Measurements from ENCODE around the gene SPTLC1.
"Not testable (repeated sequence)": the region's sequence is repeated elsewhere in the genome, so short reads cannot be mapped to it uniquely, and the experiment has no call there.

SPTLC1 gene

DNA sequence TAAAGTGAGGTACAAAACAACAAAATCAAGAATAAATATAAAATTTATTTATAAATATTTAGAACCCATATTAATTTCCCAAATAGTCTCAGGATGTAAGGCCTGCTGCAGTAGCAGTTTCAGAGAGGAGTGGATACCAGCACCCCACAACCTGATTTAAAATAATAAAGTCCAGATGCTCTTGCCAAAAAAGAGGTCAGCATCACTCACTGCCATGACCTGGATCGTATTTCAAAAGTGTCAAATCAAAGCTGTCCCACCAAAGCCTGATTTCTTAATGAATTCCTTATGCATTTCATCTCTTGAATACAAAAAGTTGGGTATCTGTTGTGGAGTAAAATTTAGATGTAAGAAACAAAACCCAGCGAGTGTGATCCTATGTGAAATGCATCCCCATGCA lies 107.2 kb downstream of the SPTLC1 start:
- Mint-ChIP-seq H3K27me3 (ENCODE audit: low read depth) (peaks cover 24% of the 10 kb centered on the region), H3K4me1 (ENCODE audit: low read depth) (no peaks in the 10 kb centered on the region), H3K9me3 (no peaks in the 10 kb centered on the region), H3K4me3 (no peak overlapping the region), H3K36me3 (ENCODE audit: low read depth) (no peaks in the 10 kb centered on the region), H3K27ac (no peak overlapping the region)

DNA sequence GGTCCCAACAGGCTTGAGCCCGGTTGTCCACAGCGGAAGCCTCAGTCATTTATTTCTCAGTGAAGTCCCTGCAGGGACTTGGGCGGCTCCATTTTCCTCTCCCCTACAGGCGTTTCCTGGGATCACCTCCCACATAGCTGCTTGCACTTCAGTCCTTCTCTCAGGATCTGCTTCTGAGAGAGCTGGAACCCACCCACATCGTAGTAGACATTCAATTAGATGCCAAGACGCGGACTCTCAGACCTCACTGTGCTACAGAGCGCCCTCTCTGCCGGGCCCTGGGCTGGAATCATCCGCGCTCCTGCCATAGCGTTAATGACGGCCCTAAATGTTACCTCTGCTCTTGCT lies 111.2 kb downstream of the SPTLC1 start:
- Mint-ChIP-seq H3K9me3 (no peaks in the 10 kb centered on the region), H3K4me3 (no peak overlapping the region), H3K36me3 (ENCODE audit: low read depth) (no peaks in the 10 kb centered on the region), H3K27ac (no peak overlapping the region), H3K4me1 (ENCODE audit: low read depth) (no peaks in the 10 kb centered on the region), H3K27me3 (ENCODE audit: low read depth) (peaks cover 9% of the 10 kb centered on the region)

DNA sequence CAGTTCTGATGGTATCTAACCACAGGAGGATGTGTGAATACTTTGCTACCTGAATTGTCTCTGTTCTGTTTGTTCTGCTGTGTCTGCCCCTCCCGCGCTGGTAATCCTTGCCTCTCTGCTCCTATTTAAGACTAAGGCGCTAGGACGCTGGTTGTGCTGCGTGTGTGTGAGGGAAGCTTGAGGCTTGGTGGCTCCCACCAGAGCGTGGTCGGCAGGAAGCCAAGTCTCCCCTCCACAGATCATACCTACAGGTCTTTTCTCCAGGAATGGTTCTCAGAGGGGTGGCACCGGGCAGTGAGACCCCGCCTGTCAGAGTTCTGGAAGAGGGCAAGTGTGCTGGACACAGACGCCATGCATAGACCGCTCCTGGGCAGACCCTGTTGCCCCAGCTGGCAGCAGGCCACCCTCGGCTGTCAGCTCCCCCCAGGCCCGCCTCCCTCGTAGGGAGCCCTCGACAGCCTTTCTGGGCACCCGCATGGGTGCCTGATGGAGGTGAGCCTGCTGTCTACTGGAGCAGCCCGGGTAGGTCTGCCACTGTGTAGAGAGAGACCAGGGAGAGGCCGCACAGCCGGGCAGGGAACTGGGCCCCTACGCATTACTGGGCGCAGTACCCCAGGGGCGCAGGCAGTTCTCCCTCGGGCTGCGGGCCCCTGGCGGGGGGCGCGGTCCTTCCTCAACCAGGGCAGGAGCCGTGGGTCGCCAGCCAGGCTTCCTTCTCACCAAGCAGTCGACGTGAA lies 111.7 kb downstream of the SPTLC1 start:
- no peaks in the 10 kb centered on the region for H3K9me3 Mint-ChIP-seq
- H3K4me1 Mint-ChIP-seq (ENCODE audit: low read depth): no peaks in the 10 kb centered on the region
- no peak overlapping the region for H3K27ac Mint-ChIP-seq
- H3K27me3 Mint-ChIP-seq (ENCODE audit: low read depth): peaks cover 7% of the 10 kb centered on the region
- no peak overlapping the region for H3K4me3 Mint-ChIP-seq
- no peaks in the 10 kb centered on the region for H3K36me3 Mint-ChIP-seq (ENCODE audit: low read depth)

DNA sequence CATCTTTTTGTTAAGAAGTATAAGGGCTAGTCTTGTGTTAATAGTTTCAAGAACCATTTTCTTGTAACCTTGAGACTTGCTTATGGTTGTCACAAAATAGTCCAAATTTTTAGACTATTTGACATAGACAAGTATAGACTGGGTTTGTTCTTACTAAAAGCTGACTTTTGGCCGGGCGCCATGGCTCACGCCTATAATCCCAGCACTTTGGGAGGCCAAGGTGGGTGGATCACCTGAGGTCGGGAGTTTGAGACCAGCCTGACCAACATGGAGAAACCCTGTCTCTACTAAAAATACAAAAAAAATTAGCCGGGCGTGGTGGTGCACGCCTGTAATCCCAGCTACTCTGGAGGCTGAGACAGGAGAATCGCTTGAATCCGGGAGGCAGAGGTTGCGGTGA lies 113.3 kb downstream of the SPTLC1 start:
- H3K4me1 Mint-ChIP-seq (ENCODE audit: low read depth); H3K9me3 Mint-ChIP-seq; H3K4me3 Mint-ChIP-seq; H3K27me3 Mint-ChIP-seq (ENCODE audit: low read depth); H3K27ac Mint-ChIP-seq; H3K36me3 Mint-ChIP-seq (ENCODE audit: low read depth): not testable (repeated sequence)

DNA sequence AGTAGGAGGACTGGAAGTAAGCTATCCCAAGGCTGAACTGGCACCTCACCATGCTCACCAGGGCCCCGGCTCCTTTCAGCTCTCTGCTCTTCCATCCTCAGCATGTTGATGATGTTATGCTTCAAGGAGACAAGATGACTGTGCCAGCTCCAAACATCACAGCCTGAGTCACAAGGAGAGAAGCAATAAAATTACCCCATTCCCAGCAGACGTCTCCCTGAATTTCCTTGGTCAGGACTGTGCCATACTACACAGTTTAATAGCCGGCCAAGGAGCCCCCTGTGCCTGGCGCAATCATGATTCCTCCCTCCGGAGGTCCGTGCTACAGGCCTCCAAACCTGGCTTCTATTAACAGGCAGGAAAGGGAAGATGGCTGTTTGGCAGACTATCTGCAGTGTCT lies 114.0 kb downstream of the SPTLC1 start:
- H3K4me3 Mint-ChIP-seq: no peak overlapping the region
- no peaks in the 10 kb centered on the region for H3K4me1 Mint-ChIP-seq (ENCODE audit: low read depth)
- H3K27me3 Mint-ChIP-seq (ENCODE audit: low read depth): peaks cover 7% of the 10 kb centered on the region
- H3K36me3 Mint-ChIP-seq (ENCODE audit: low read depth): no peaks in the 10 kb centered on the region
- H3K9me3 Mint-ChIP-seq: no peaks in the 10 kb centered on the region
- no peak overlapping the region for H3K27ac Mint-ChIP-seq

DNA sequence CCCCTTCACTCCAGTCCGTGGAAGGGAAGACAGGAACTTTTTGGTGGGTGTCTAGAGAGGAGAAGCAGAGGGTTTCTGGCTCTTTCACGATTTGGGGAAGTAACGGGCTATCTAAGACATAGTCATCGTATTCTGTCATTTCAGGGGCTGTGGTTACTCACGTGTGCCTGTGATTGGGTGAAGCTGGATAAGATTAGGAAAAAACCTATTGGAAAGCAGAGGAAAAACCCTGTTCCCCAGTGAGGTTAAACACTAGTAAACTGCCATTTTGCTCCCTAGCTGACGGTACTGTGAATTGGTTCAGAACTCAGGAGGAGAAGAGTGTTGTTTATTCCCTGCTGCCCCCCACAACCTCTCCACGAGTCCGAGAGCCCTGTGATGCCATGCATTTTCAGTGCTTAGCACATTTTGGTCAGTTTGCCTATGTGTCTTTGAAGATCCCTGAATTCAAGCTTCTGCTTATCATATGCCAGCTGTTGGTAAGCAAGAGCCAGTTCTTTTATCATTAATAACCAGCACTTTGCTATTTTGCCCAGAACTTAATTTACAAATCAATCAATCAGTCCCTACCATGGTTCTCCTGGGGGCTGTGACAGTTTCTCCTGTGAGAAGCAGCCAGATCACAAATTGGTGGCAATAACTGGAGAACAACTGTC lies 120.1 kb downstream of the SPTLC1 start:
- H3K36me3 Mint-ChIP-seq (ENCODE audit: low read depth): no peaks in the 10 kb centered on the region
- peaks cover 19% of the 10 kb centered on the region for H3K27me3 Mint-ChIP-seq (ENCODE audit: low read depth)

DNA sequence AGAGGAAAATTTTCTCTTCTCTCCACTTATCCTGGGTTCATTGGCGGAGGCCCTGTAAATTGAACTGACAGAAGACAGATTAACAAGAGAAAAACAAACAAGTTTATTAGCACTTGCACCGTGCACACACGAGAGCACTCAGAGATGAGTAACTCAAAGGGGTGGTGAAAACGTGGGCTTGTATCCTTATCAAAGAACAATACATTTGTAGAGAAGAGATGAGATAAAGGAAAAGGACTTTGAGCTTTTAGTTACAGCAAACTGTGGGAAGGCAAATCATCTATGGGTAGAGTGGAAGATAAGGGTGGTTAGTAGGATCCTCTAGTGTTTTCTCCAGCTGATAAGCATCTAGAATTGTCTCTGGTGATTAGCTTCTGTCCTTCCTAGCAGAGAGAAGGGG lies 120.8 kb downstream of the SPTLC1 start:
- Mint-ChIP-seq H3K9me3 (no peaks in the 10 kb centered on the region), H3K36me3 (ENCODE audit: low read depth) (no peaks in the 10 kb centered on the region), H3K4me3 (no peak overlapping the region), H3K27me3 (ENCODE audit: low read depth) (peaks cover 19% of the 10 kb centered on the region), H3K4me1 (ENCODE audit: low read depth) (no peaks in the 10 kb centered on the region), H3K27ac (no peak overlapping the region)

More for the DNA sequence above, 120.1 kb downstream of the SPTLC1 start:
- no peaks in the 10 kb centered on the region for H3K9me3 Mint-ChIP-seq
- H3K27ac Mint-ChIP-seq: no peak overlapping the region
- H3K4me3 Mint-ChIP-seq: no peak overlapping the region
- no peaks in the 10 kb centered on the region for H3K4me1 Mint-ChIP-seq (ENCODE audit: low read depth)

DNA sequence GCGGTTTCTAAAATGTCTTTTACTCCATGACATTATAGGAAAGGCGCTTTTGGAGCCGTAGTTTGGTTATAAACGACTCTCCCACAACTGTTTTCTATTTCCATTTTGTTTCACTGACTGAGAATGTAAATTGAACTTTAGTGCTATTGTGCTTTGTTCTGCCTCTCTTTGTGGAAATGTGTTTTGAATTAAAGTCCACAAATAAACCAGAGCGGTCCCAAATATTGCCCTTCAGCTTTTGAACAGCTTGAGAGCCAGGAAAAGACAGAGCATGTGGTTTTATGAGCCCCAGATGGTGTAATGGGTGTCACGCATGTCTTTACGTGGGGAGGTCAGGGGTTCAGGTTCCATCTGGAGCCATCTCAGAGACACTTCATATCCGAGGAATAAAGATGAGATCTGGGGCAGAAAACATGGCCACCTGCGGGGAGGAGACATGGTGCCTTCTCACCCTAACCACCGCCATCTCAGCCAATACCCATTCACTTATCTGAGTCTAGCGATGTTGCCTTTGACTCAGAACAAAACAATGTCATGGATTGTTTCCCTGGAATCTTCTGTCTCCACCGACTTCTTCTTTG lies 122.7 kb downstream of the SPTLC1 start:
- no peaks in the 10 kb centered on the region for H3K9me3 Mint-ChIP-seq
- H3K4me3 Mint-ChIP-seq: no peak overlapping the region
- H3K27ac Mint-ChIP-seq: no peak overlapping the region
- peaks cover 24% of the 10 kb centered on the region for H3K27me3 Mint-ChIP-seq (ENCODE audit: low read depth)
- H3K36me3 Mint-ChIP-seq (ENCODE audit: low read depth): no peaks in the 10 kb centered on the region
- H3K4me1 Mint-ChIP-seq (ENCODE audit: low read depth): no peaks in the 10 kb centered on the region

DNA sequence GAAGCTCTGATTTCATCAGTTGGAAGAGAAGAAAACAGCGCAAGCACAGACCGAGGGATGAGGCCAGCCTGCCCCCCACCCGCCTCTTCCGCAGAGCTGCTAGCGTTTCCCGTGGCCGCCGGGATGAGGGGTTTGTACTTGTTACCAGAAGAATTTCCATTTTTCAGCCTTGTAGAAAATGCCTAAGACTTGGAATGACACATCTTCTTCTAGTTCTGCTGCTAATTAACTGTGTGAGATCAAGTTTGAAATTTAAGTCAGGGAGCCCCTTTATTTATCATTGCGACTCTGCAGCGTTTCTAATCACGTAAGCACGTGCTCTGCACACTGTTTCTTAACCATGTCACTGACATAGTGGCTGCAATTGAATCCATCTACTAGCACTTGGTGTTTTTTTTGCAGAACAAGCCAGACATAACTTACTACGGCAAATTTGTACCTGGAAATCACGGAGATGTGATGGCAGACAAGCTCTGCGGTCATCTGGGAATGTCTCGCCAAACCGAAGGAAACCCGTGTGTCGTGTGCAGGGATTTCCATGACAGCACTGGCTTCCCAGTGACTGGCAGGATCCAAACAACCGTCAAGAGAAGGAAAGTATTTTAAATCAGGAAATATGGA lies 123.4 kb downstream of the SPTLC1 start:
- Mint-ChIP-seq H3K27ac (no peak overlapping the region), H3K4me1 (ENCODE audit: low read depth) (no peaks in the 10 kb centered on the region), H3K9me3 (no peaks in the 10 kb centered on the region), H3K27me3 (ENCODE audit: low read depth) (peaks cover 24% of the 10 kb centered on the region), H3K4me3 (no peak overlapping the region), H3K36me3 (ENCODE audit: low read depth) (no peaks in the 10 kb centered on the region)

DNA sequence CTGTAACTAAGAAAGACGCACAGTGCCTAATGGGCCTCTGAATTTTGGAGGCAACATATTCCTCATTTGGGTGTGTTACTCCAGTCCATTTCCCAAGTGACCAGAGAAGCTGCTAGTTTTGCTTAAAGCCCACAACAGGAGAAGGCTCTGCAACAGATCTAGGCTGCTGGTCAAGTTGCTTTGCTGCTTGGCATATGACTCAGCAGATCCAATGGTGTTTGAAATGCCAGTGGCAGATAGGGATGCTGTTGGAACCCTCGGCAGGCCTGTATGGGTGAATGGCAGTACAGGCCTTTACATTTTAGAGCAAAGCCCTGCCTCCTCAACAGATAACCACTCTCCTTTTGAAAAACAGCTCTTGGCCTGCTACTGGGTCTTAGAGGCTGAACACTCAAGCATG lies 129.0 kb downstream of the SPTLC1 start:
- no peaks in the 10 kb centered on the region for H3K36me3 Mint-ChIP-seq (ENCODE audit: low read depth)
- no peak overlapping the region for H3K27ac Mint-ChIP-seq
- H3K9me3 Mint-ChIP-seq: peaks cover 5% of the 10 kb centered on the region
- H3K4me1 Mint-ChIP-seq (ENCODE audit: low read depth): no peaks in the 10 kb centered on the region
- no peak overlapping the region for H3K4me3 Mint-ChIP-seq
- H3K27me3 Mint-ChIP-seq (ENCODE audit: low read depth): peaks cover 6% of the 10 kb centered on the region

DNA sequence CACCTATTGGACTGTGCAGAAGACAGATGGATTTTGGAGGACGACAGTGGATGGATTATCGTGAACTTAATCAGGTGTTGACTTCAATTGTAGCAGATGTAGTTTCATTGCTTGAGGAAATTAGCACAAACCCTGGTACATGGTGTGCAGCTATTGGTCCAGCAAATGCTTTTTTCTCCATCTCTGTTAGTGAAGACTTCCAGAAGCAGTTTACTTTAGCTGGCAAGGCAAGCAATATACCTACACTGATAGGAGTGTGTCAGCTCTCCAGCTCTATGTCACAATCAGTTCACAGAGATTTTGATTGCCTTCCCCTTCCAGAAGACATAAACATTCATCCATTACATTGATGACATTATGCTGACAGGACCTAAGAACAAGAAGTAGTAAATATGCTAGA lies 129.5 kb downstream of the SPTLC1 start:
- H3K4me1 Mint-ChIP-seq (ENCODE audit: low read depth): no peaks in the 10 kb centered on the region
- no peak overlapping the region for H3K27ac Mint-ChIP-seq
- H3K9me3 Mint-ChIP-seq: peaks cover 10% of the 10 kb centered on the region
- H3K36me3 Mint-ChIP-seq (ENCODE audit: low read depth): no peaks in the 10 kb centered on the region
- no peak overlapping the region for H3K4me3 Mint-ChIP-seq
- H3K27me3 Mint-ChIP-seq (ENCODE audit: low read depth): peaks cover 6% of the 10 kb centered on the region
